SU-DHL-6 (cell line): ENCODE results near the gene PPL.

Experiments
- H2AFZ ChIP-seq: fragments of 200-600 bp; sonication (generic); 2 replicates; pipeline ENCODE4 v1.6.1; 2014; ENCODE audit warnings: low read depth, mild to moderate bottlenecking, moderate library complexity, mixed read lengths, antibody characterized with exemption, low read length; ENCODE audit not compliant: severe bottlenecking
- H3F3A ChIP-seq: fragments of 200-600 bp; shearing (Covaris generic); 2 replicates; pipeline ENCODE4 v1.6.0; 2016; ENCODE audit warnings: antibody characterized with exemption, mild to moderate bottlenecking; ENCODE audit not compliant: insufficient read depth
- H3K27ac ChIP-seq: fragments of 200-600 bp; sonication (generic); 2 replicates; pipeline ENCODE4 v1.5.1; 2016; ENCODE audit warnings: low read depth, mild to moderate bottlenecking, low read length, moderate library complexity, mixed read lengths
- H3K27me3 ChIP-seq: fragments of 200-600 bp; sonication (generic), shearing (Covaris generic); 2 replicates; pipeline ENCODE4 v1.6.0; 2014; ENCODE audit warnings: mild to moderate bottlenecking, low read length
- H3K36me3 ChIP-seq: fragments of 200-600 bp; sonication (generic); 2 replicates; pipeline ENCODE4 v1.6.1; 2014; ENCODE audit warnings: mild to moderate bottlenecking, low read length, mixed read lengths
- H3K4me2 ChIP-seq: fragments of 300-600, 200-600 bp; shearing (Covaris generic), sonication (generic); 2 replicates; pipeline ENCODE4 v1.6.0; 2014; ENCODE audit warnings: low read length, low read depth, mild to moderate bottlenecking; ENCODE audit not compliant: poor library complexity, severe bottlenecking
- H3K4me3 ChIP-seq: fragments of 200-600 bp; sonication (generic); 2 replicates; pipeline ENCODE4 v1.5.1; 2014; ENCODE audit warnings: antibody characterized with exemption, low read length, mild to moderate bottlenecking, mixed read lengths; ENCODE audit not compliant: insufficient read depth, poor library complexity, severe bottlenecking
- H3K79me2 ChIP-seq: fragments of 200-600 bp; sonication (generic); 2 replicates; pipeline ENCODE4 v1.6.1; 2014; ENCODE audit warnings: mild to moderate bottlenecking, low read length, moderate library complexity; ENCODE audit not compliant: insufficient read depth
- H3K9ac ChIP-seq: fragments of 200-600 bp; sonication (generic); 2 replicates; pipeline ENCODE4 v1.7.0; 2014; ENCODE audit warnings: mild to moderate bottlenecking, low read length
- H3K9me2 ChIP-seq: fragments of 200-600 bp; sonication (generic); replicated peaks from 2 replicates; pipeline ENCODE4 v1.6.1; 2014; ENCODE audit warnings: low read length; ENCODE audit not compliant: insufficient read depth
- H3K9me3 ChIP-seq: fragments of 200-600 bp; sonication (generic); 2 replicates; pipeline ENCODE4 v1.6.1; 2014; ENCODE audit warnings: low read length, mixed read lengths; ENCODE audit not compliant: insufficient read depth
- H4K20me1 ChIP-seq: fragments of 200-600 bp; sonication (generic); 2 replicates; pipeline ENCODE4 v1.6.1; 2014; ENCODE audit warnings: low read depth, mild to moderate bottlenecking, antibody characterized with exemption, low read length, moderate library complexity, mixed read lengths
- CTCF ChIP-seq: fragments of 200-600 bp; sonication (generic); IDR thresholded peaks from one replicate; pipeline ENCODE4 v1.5.1; 2017; ENCODE audit warnings: antibody characterized with exemption, mild to moderate bottlenecking, low read length, moderate library complexity; ENCODE audit not compliant: insufficient read depth, poor library complexity, severe bottlenecking
- EZH2phosphoT487 ChIP-seq: fragments of 200-600 bp; sonication (generic), shearing (Covaris generic); conservative IDR thresholded peaks from 2 replicates; pipeline ENCODE4 v1.6.1; 2018; ENCODE audit warnings: mild to moderate bottlenecking, antibody characterized with exemption, low read length, moderate library complexity, mixed read lengths

The PPL gene

GRCh38 chr16:4879049-4879448 is 57.9 kb downstream of the PPL start:
- no peaks in the 10 kb centered on the region for H3K9me2 ChIP-seq
- no peak overlapping the region for H3K9ac ChIP-seq
- H4K20me1 ChIP-seq = no peaks in the 10 kb centered on the region
- no peak overlapping the region for H3K4me3 ChIP-seq
- H3K9me3 ChIP-seq = no peaks in the 10 kb centered on the region
- 0 out of 2 replicates have a peak, but pooled peaks cover 8% of the 10 kb centered on the region for H3K36me3 ChIP-seq
- no peak overlapping the region for H3K4me2 ChIP-seq
- no peaks in the 10 kb centered on the region for H3K79me2 ChIP-seq
- no peaks in the 10 kb centered on the region for H3F3A ChIP-seq
- no peak overlapping the region for H3K27ac ChIP-seq
- no peak for TF ChIP-seq CTCF
- TF ChIP-seq EZH2phosphoT487 = no peak
- no peak overlapping the region for H2AFZ ChIP-seq
- H3K27me3 ChIP-seq = no peaks in the 10 kb centered on the region

GRCh38 chr16:4877380-4877685 is 59.6 kb downstream of the PPL start:
- no peaks in the 10 kb centered on the region for H3K27me3 ChIP-seq
- H3K9ac ChIP-seq = no peak overlapping the region
- H3K9me3 ChIP-seq = no peaks in the 10 kb centered on the region
- H3K36me3 ChIP-seq = 0 out of 2 replicates have a peak, but pooled peaks cover 8% of the 10 kb centered on the region
- TF ChIP-seq CTCF (no peak), EZH2phosphoT487 (no peak)
- no peak overlapping the region for H3K4me2 ChIP-seq
- H3K27ac ChIP-seq = no peak overlapping the region
- H3K4me3 ChIP-seq = no peak overlapping the region
- H3F3A ChIP-seq = no peaks in the 10 kb centered on the region
- no peak overlapping the region for H2AFZ ChIP-seq
- no peaks in the 10 kb centered on the region for H3K79me2 ChIP-seq
- no peaks in the 10 kb centered on the region for H3K9me2 ChIP-seq
- H4K20me1 ChIP-seq = no peaks in the 10 kb centered on the region

GRCh38 chr16:4876646-4877379 is 60.1 kb downstream of the PPL start:
- Histone ChIP-seq H4K20me1 (no peaks in the 10 kb centered on the region), H3K27ac (no peak overlapping the region), H3K4me3 (no peak overlapping the region), H3K79me2 (no peaks in the 10 kb centered on the region), H2AFZ (no peak overlapping the region), H3F3A (no peaks in the 10 kb centered on the region), H3K27me3 (no peaks in the 10 kb centered on the region), H3K36me3 (0 out of 2 replicates have a peak, but pooled peaks cover 8% of the 10 kb centered on the region), H3K4me2 (no peak overlapping the region), H3K9ac (no peak overlapping the region), H3K9me2 (no peaks in the 10 kb centered on the region), H3K9me3 (no peaks in the 10 kb centered on the region)
- TF ChIP-seq EZH2phosphoT487 (no peak), CTCF (no peak)
